Measurements from ENCODE around the gene CDH6. TPM values are rescaled to one million over a fixed set of nuclear protein-coding genes. Genes with fewer than 3 reads are reported as not detected.
A peak's percentile ranks its signal among the peaks of the same experiment; 100 is the strongest.

Gene CDH6
- total RNA-seq, 1 donor from 2014 or later, result 178 TPM

DNA sequence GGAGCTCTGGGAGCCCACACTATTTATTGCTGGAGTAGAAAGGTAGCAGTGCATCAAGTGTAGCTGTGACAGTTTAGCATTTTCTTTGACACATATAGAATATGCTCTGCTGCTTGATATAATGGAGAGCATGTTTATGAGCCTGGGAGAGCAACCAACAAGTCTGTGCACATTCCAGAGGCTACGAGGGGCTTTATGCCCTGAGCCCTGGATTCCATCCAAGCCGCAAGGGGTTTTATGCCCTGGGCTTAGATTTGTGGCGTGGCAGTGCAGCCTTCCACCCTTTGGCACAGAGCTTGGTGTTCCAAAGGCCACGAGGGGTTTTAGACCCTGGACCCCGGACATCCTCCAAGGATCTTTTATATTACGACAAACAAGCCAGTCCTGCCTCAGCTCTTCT lies 14.6 kb downstream of the CDH6 start:
- TF ChIP-seq, protein P1, sequence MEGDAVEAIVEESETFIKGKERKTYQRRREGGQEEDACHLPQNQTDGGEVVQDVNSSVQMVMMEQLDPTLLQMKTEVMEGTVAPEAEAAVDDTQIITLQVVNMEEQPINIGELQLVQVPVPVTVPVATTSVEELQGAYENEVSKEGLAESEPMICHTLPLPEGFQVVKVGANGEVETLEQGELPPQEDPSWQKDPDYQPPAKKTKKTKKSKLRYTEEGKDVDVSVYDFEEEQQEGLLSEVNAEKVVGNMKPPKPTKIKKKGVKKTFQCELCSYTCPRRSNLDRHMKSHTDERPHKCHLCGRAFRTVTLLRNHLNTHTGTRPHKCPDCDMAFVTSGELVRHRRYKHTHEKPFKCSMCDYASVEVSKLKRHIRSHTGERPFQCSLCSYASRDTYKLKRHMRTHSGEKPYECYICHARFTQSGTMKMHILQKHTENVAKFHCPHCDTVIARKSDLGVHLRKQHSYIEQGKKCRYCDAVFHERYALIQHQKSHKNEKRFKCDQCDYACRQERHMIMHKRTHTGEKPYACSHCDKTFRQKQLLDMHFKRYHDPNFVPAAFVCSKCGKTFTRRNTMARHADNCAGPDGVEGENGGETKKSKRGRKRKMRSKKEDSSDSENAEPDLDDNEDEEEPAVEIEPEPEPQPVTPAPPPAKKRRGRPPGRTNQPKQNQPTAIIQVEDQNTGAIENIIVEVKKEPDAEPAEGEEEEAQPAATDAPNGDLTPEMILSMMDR (IDR thresholded peaks at IDR 0.05; ENCODE audit: partially characterized antibody, unreplicated experiment), result no peak
- Mint-ChIP-seq H3K4me3 (ENCODE audit: unreplicated experiment) (no peak overlapping the region), H3K27ac (ENCODE audit: unreplicated experiment) (no peak overlapping the region), H3K9me3 (ENCODE audit: unreplicated experiment) (no peaks in the 10 kb centered on the region), H3K27me3 (ENCODE audit: unreplicated experiment) (no peaks in the 10 kb centered on the region), H3K36me3 (ENCODE audit: unreplicated experiment) (no peaks in the 10 kb centered on the region), H3K4me1 (ENCODE audit: low read depth, unreplicated experiment) (peaks cover 4% of the 10 kb centered on the region)
- no peak for DNase-seq

DNA sequence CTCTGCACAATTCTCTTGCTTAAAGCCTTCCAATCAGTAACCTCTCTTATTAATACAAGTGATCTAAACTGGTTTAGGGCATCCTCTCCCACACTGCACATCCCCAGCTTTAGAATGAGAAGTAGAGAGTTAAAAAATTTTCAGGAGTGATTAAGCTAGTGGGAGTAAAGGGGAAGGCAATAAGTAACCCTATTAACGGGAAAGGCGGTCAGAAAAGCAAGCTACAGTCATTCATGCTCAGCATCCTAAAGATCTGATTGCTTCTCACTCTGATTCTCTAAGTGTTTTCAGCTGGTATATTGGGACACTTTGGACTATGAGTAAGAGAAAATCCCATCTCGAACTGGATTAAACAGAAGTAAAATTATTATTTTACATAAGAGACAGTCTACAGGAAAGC lies 15.8 kb downstream of the CDH6 start:
- H3K9me3 Mint-ChIP-seq (ENCODE audit: unreplicated experiment), result peaks cover 2% of the 10 kb centered on the region
- peaks cover 9% of the 10 kb centered on the region for H3K4me1 Mint-ChIP-seq (ENCODE audit: low read depth, unreplicated experiment)

DNA sequence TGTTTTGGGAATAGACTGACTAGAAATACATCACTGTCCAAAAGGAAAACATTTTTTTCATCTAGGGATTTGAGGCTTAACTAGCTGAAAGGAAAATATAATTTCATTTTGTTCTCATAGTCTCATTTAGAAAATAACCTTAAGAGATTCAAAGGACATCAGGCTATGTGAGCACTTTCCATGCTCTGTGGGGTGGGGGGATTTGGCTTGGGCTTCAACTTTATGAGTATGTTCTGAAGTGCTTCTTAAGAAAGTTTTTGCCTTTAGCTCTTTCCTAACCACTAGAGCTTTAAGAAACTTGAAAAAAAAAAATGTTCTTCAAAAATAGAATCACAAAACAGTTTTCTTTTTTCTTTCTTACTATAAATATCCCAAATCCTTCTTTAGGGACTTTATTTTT lies 17.6 kb downstream of the CDH6 start:
- Mint-ChIP-seq H3K27me3 (ENCODE audit: unreplicated experiment) (no peaks in the 10 kb centered on the region), H3K27ac (ENCODE audit: unreplicated experiment) (no peak overlapping the region), H3K4me3 (ENCODE audit: unreplicated experiment) (no peak overlapping the region), H3K4me1 (ENCODE audit: low read depth, unreplicated experiment) (peaks cover 10% of the 10 kb centered on the region), H3K36me3 (ENCODE audit: unreplicated experiment) (no peaks in the 10 kb centered on the region), H3K9me3 (ENCODE audit: unreplicated experiment) (peaks cover 2% of the 10 kb centered on the region)
- TF ChIP-seq, protein P1 (IDR thresholded peaks at IDR 0.05; ENCODE audit: partially characterized antibody, unreplicated experiment), result no peak
- no peak for DNase-seq

More for the DNA sequence above, 15.8 kb downstream of the CDH6 start:
- Mint-ChIP-seq H3K4me3 (ENCODE audit: unreplicated experiment) (no peak overlapping the region), H3K27me3 (ENCODE audit: unreplicated experiment) (no peaks in the 10 kb centered on the region), H3K27ac (ENCODE audit: unreplicated experiment) (no peak overlapping the region), H3K36me3 (ENCODE audit: unreplicated experiment) (no peaks in the 10 kb centered on the region)
- TF ChIP-seq, protein P1 (IDR thresholded peaks at IDR 0.05; ENCODE audit: partially characterized antibody, unreplicated experiment), result no peak
- no peak for DNase-seq

DNA sequence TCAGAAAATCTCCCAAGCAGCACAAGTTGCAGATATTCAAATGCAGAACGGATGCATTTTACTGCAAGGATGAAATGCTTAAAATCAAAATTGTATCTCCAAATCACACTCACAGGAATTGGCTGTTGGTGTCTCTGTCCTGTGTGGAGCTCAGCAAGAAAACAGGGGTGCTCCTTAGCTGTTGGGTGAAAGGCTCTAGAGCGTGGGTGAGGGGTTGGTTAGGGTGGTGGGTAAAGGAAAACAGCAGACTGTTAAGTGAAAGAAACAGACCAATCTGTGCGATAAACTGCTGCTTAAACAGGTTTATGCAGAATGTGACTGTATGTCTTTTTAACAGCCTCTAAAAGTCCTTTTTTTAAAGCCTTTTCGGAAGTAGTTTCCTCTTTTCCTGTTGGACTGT lies 19.8 kb downstream of the CDH6 start:
- Mint-ChIP-seq H3K9me3 (ENCODE audit: unreplicated experiment) (peaks cover 2% of the 10 kb centered on the region), H3K4me1 (ENCODE audit: low read depth, unreplicated experiment) (peaks cover 10% of the 10 kb centered on the region), H3K4me3 (ENCODE audit: unreplicated experiment) (no peak overlapping the region), H3K27me3 (ENCODE audit: unreplicated experiment) (no peaks in the 10 kb centered on the region), H3K36me3 (ENCODE audit: unreplicated experiment) (no peaks in the 10 kb centered on the region), H3K27ac (ENCODE audit: unreplicated experiment) (peak overlapping the region; percentile 75)
- DNase-seq, result no peak
- TF ChIP-seq, protein P1 (IDR thresholded peaks at IDR 0.05; ENCODE audit: partially characterized antibody, unreplicated experiment), result no peak

DNA sequence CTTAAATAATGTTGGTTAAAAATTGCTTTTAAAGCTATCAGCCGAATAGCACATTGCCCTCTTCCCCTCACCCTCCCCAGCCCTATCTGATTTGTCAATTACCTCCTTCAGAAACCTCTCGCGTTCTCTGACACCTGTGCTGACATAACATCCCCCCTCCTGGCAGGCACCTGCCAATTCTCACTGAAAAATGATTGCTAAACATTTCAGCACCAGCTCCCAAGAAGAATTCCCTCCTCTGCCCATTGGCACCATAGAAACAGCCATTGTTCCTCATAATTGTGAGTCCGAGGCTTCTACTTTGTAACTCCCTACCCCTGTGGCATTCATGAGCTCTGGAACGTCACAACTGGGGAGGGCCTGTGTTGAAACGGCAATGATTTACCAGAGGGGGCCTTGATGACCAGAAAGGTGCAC lies 20.2 kb downstream of the CDH6 start:
- no peaks in the 10 kb centered on the region for H3K27me3 Mint-ChIP-seq (ENCODE audit: unreplicated experiment)
- peak overlapping the region; percentile 76 for H3K4me3 Mint-ChIP-seq (ENCODE audit: unreplicated experiment)
- DNase-seq, result no peak

More for the DNA sequence above, 20.2 kb downstream of the CDH6 start:
- Mint-ChIP-seq H3K4me1 (ENCODE audit: low read depth, unreplicated experiment) (peaks cover 10% of the 10 kb centered on the region), H3K36me3 (ENCODE audit: unreplicated experiment) (no peaks in the 10 kb centered on the region), H3K27ac (ENCODE audit: unreplicated experiment) (no peak overlapping the region), H3K9me3 (ENCODE audit: unreplicated experiment) (peaks cover 2% of the 10 kb centered on the region)
- TF ChIP-seq, protein P1 (IDR thresholded peaks at IDR 0.05; ENCODE audit: partially characterized antibody, unreplicated experiment), result no peak
